NCI-H524 (cell line): ENCODE results near the gene ATP1B4.
A peak's percentile ranks its signal among the peaks of the same experiment; 100 is the strongest.

Experiments used
- DNase-seq, 2 experiments: peaks; one replicate each; lab custom pipeline; 2025; lab: John Stamatoyannopoulos, UW

Gene ATP1B4

GRCh38 chrX:120372667-120373370, 10.9 kb downstream of the ATP1B4 start:
- DNase-seq, result no peak

- DNase-seq, result no peak
These were observed 15.3 kb downstream of the ATP1B4 start for GRCh38 chrX:120377179-120377578.

- no peak for DNase-seq
These were observed 15.8 kb downstream of the ATP1B4 start for GRCh38 chrX:120377715-120378114.

GRCh38 chrX:120378570-120378969, 16.7 kb downstream of the ATP1B4 start:
- DNase-seq, result no peak

- DNase-seq, result no peak
These were observed 18.2 kb downstream of the ATP1B4 start for GRCh38 chrX:120379937-120380681.

- peak; percentile 9 to 42 for DNase-seq
These were observed 18.8 kb downstream of the ATP1B4 start for GRCh38 chrX:120380699-120381098.

GRCh38 chrX:120401301-120401700, 39.4 kb downstream of the ATP1B4 start:
- DNase-seq, result no peak

GRCh38 chrX:120402369-120402768, 40.5 kb downstream of the ATP1B4 start:
- DNase-seq, result no peak

- no peak for DNase-seq
These were observed 44.7 kb downstream of the ATP1B4 start for GRCh38 chrX:120406638-120407037.

GRCh38 chrX:120408168-120408567, 46.3 kb downstream of the ATP1B4 start:
- no peak for DNase-seq

GRCh38 chrX:120419463-120419862, 57.6 kb downstream of the ATP1B4 start:
- no peak for DNase-seq

GRCh38 chrX:120426599-120426998, 64.7 kb downstream of the ATP1B4 start:
- no peak for DNase-seq

- no peak for DNase-seq
These were observed 66.4 kb downstream of the ATP1B4 start for GRCh38 chrX:120428309-120428708.

GRCh38 chrX:120429776-120430540, 68.1 kb downstream of the ATP1B4 start:
- peak; percentile 32 to 60 for DNase-seq
